Stimulated activated CD4-positive, alpha-beta T cell treated with anti-CD3 and anti-CD28 coated beads, Interleukin-2, amount 100 ng/mL, for 24 hours (primary cell): ENCODE measurements around the gene AMN1.
A peak's percentile ranks its signal among the peaks of the same experiment; 100 is the strongest.
"Not testable (repeated sequence)": the region's sequence is repeated elsewhere in the genome, so short reads cannot be mapped to it uniquely, and the experiment has no call there.

ENCODE experiments used
- DNase-seq, 2 donors: peaks; one replicate each; pipeline ENCODE4 v3.0.0-alpha.2; 2020

AMN1 gene

DNA sequence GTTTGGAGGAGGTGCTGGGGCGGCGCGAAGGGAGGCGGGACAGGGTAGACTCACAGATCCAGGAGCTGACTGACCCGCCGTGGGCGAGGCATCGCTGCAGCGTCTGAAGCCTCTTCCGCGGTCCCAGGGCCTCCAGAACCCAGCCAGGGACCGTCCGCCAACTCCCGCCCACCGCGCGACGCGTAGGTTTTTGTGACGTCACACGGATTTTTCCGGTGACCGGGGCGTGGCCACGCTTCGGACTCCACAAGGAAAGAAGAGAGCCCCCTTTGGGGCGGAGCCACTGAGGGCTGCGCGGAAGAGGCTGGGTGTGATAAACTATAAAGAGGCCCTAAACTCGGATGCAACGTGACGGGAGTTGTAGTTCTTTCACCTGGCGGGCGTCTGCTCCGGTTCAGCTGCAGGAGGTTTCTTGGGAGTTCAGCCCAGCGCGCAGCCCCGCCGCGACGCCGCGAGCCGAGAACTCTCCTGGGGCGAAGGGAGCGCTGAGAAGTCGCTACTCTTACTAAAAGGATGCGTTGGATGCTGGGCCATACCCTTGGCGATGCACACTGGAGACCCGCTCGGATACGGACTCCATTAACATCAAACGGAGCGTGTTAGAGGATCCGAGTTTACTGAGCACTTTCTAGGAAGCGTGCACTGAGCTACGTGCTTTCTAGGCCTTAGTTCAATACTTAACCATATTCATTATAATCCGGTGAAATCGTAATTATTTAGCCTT is at the start of gene AMN1:
Gene AMN1, minus strand, starts transcription at position 105 of the 724 bp plus-strand sequence. Its CDS starts 13 bp downstream, at position 92.
- peak; percentile 98 to 99 for DNase-seq

DNA sequence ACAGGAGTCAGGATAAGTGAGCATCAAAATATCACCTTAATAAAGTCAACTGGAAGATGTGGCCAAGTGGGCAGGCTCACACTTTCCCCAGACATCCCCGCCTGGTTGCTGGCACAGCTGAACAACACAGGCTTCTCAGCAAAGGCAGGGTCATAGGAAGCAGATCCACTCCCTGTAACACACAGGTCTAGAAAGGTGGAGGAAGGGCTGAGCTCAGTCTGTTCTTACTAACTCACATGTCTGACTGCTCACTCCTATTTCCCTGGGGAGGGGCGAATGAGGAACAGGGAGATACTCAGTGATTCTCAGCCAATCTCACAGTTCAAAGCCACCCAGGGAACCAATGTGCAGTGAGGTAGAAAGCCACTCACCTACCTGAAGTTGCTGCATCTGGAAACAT is 45.0 kb upstream of the AMN1 start:
- DNase-seq: no peak

DNA sequence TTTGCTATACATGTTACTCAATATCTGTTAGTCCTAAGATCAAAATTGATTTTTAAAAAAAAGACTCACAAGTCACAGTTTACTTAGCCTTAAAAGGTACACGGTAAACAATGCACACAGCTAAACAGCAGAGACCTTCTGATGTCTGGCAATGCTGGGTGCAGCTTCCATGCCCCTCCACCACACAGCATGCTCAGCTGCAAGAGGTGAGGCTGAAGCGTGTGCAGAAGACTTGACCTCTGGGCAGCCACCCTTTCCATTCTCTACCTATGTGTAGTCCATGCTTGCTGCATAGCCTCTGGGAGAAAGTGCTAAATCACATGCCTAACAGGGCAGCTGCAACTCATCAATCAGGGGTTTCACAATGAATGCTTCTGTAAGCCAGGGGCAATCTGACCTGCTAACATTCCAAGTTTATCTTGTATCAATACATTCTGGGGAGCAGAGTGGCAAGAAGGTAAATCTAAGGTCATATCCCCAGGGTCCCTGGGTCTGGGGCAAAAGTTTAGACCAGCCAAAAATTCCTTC is 44.5 kb upstream of the AMN1 start:
- no peak for DNase-seq

DNA sequence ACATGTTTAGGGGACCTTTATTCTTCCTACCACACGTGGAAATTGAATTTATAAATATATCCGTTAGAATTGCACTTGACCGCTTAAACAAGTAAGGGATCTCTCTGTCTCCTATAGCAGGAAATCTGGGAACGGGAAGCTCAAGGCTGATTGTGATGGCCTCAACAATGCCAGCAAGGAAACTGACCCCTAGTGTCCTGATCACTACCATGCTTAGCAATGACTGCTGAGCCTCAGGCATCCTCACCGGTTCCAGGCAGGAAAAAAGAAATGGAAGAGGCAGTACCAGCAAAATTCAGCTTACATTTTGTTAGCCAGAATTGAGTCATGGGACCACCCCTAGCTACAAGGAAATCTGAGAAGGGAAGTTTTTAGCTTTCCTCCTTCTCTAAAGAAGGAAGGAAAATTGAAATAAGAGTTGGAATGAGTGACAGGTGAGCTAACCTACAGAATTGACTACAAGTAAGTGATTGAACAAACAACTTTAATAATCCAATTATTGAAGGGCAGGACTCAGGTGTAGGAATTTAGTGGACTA is 43.9 kb upstream of the AMN1 start:
- DNase-seq: no peak

DNA sequence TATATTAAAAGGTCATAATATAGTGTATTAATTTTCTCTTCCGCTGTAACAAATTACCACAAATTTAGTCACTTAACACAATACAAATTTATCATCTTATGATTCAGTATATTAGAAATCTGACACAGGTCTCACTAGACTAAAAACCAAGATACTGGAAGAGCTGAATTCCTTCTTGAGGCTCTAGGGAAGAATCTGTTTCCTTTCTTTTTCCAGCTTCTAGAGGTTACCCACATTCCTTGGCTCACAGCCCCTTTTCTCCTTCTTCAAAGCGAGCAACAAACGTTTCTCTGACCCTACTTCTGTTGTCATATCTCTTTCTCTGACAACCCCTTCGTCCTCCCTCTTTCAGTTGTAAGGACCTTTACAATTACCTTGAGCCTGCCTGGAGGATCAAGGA is 43.4 kb upstream of the AMN1 start:
- DNase-seq: no peak

DNA sequence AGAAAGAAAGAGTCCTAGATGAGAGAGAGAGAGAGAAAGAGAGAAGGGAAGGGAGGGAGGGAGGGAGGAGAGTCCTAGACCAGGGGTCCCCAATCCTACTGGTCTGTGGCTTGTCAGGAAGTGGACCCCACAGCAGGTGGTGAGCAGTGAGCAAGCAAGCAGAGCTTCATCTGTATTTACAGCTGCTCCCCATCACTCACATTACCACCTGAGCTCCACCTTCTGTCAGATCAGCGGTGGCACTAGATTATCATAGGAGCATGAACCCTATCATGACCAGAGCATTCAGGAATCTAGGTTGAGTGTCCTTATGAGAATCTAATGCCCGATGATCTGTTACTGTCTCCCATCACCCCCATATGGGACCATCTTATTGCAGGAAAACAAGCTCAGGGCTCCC is 39.2 kb upstream of the AMN1 start:
- no peak for DNase-seq

DNA sequence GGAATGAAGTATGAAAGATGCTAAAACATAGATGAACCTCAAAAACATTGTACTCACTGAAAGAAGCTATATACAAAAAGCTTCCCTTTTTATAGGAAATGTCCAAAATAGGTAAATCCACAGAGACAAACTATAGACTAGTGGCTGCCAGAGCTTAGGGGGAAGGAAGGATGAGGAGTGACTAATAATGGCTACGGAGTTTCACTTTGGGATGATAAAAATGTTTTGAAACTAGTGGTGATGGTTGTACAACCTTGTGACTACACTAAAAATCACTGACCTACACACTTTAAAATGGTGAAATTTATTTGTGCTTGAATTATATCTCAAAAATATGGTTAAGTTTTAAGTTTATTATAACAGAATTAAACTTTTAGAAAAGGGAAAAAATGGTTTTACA is 37.1 kb upstream of the AMN1 start:
- DNase-seq: no peak

DNA sequence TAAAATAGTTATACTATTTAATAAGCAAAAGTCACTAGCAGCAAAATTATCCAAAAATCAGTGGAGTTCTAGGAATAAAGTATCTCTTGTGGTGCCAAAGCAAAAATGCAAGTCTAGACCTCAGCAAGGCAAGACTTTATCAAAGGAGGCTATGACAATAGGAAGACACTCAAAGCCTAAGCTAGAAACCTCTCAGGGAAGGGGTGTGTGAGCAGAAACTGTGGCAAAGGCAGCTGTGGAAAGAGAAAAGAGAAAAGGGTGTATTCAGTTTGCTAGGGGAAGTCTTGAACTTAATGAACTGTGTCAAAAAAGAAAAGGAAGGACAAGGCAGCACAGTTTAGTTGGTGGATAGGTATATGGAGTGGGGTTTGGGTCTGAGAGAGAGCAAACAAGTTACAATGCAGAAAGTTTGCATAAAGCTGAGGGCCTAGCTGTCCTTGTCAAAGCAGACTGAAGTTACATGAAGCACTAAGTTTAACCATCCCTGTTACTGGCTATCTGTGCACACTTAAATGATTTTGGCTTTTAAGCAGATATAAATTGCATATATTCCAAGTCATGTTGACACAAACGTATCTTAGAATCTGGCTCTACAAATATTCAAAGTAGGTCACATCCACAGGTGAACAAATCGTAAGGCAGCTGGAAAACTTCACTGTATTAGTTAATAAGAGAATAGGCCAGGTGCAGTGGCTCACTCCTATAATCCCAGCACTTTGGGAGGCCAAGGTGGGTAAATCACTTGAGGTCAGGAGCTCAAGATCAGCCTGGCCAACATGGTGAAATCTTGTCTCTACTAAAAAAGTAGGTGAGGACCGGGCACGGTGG is 31.0 kb upstream of the AMN1 start:
- no peak for DNase-seq

DNA sequence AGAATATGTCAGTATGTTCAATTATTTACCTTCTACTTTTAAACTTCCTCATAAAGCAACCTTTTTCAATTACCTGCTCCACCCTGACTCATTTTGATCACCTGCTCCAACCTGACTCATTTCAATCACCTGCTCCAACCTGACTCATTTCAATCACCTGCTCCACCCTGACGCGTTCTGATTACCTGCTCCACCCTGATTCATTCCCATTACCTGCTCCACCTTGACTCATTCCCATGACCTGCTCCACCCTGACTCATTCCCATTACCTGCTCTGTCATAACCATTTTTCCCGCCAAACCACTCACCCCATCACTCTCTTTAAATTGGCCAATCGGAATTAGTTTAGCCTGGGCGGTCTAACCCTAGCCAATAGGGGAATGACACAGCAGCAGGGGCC is 29.5 kb upstream of the AMN1 start:
- not testable (repeated sequence) for DNase-seq

DNA sequence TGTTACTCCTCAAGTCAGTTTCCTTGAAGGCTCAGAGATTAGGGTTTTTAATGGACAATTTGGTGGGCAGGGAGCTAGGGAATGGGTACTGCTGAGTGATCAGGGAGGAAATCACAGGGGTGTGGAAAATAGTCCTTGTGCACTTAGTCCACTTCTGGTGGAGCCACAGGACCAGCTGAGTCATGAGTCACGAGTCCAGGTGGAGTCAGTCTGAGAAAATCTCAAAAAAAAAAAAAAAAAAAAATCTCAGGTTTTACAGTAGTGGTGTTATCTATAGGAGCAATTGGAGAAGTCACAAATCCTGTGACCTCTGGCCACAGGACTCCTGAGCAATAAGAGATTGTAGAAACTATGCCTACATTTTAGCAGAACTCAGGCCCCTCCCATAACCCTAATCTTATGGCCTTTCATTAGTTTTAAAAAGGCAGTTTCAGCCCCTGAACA is 28.2 kb upstream of the AMN1 start:
- no peak for DNase-seq

DNA sequence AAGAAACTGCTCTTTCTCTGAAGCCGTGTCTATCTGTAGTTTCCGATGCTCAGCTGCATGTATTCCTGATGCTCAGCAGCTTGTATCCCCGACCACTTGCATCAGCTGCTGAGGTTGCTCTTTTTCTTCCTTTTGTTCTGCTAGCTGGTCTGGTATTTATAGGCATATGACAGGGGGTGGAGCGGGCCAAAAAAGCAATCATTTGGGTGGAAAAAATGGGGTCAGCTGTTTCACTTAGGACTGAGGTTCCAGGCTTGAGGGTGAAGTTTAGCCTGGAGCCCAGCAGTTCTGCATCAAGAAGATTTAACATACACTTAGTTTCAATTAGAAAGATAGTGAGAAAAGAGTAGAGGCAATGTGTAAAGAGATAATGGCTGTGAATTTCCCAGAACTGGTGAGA is 23.6 kb upstream of the AMN1 start:
- no peak for DNase-seq

DNA sequence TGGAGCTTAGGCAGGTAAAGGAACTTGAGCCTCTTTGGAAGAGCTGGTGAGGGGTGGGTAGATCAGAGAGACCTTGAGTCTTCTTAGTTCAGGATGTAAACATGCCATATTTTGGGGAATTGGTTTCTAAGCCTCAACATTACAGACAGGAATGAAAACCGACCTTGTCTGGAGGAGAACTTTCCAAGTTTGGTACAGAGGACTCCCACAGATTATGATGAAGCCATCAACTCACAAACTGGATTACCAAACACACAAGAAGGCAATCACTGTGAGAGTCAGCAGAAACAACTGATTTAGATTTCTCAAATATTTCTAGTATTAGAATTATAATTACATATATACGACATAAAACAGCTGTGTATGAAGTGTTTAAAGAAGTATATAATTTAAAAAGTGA is 22.3 kb upstream of the AMN1 start:
- no peak for DNase-seq

DNA sequence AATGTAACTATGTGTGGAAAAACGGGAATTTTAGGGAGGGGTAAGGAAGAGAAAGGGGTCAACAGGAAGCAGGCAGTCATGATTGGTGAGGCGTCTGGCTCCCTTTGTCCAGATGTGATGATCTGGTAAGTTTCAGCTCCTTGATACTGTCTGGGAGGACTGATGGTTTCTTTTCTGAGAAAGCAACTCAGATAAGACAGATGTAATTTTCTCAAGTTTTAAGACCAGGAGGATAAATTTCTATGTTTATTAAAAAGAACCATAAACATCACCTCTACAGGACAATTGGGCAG is 21.9 kb upstream of the AMN1 start:
- DNase-seq: no peak

DNA sequence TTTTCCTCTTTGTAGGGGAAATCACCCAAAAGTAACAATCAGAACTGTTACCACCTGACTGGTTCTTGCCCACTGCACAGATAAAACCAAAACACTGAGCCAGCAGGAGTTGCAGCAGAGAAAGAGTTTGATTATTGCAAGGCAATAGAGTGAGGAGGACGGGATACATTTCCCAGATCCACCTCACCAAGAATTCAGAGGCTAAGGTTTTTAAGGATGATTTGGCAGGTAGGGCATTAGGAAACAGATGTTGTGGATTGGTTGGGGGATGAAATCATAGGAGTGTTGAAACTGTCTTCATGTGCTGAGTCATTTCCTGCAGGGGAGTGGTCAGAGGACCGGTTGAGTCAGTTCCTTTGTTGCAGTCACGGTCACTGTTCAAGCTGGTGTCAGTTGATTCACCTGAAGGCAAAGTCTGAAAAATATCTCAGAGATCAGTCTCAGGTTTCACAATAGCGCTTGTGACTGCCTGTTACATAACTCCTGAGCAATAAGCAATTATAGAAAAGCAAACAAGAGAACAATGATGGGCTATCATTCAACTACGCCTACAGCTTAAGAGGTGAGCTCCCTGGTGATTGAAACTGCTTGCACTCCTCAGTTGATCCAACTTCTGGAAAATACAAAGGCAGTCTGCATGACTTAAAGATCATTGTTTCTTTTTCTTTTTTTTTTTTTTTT is 20.3 kb upstream of the AMN1 start:
- peak; percentile 52 to 73 for DNase-seq

DNA sequence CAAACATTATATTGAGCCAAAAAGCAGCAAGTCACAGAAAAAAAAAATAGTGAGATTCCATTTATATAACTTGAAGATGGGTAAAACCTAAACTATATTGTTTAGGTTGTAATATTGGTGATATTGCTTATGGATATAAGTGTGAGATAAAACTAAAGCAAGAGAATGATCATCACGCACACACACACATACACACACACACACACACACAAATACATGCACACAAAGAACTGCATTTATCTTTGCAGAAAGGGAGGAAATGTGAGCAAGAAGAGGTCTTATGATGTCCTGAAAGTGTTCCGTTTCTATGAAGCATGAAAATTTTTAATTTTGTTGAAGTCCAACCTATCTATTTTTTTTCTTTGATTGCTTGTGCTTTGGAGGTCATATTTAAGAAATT is 16.4 kb upstream of the AMN1 start:
- DNase-seq: no peak

DNA sequence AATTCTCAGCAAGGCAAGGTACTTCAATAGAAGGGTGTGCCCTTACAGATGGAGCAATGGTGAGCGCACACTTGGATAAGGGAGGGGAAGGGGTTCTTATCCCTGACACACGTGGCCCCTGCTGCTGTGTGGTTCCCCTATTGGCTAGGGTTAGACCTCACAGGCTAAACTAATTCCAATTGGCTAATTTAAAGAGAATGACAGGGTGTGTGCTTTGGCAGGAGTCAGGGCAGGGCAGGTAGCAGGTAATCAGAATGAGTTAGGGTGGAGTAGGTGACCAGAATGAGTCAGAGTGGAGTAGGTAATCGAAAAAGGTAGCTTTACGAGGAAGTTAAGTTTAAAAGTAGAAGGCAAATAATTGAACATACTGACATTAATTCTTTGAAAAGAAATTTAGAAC is 15.5 kb upstream of the AMN1 start:
- not testable (repeated sequence) for DNase-seq

DNA sequence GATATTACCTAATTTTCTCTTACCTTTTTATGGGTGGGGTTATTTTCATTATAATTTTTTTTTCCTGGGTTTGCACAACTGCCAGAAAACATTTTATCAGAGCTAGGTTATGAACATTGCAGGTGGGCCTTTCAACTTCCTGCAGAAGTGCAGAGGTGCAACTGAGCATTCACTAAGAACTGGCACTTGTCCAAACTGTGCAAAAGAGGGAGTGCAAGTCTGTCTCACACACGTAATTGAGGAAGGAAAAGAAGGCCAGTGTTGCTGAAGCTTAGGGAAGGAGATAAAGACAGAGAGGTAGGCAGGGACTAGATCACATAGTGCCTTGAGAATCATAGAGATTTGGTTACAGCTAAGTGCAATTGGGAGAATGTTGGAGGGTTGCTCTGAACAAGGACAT is 14.1 kb upstream of the AMN1 start:
- DNase-seq: no peak

DNA sequence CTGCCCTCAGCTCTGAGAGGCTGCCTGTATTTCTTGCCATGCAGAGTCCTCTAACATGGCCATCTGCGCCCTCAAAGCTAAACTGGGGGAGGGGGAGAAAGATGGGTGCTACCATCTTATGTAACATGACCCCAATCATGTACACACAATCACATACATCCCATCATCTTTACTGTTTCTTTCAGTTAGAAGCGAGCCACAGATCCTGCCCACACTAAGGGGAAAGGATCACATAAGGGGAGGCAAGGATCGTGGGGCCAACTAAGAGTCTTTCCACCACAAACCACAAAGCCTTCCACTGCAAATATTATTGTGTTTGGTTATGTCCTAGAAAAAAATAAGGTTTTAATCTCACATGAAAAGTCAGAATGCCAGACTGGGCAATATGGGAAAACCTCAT is 11.8 kb upstream of the AMN1 start:
- no peak for DNase-seq

DNA sequence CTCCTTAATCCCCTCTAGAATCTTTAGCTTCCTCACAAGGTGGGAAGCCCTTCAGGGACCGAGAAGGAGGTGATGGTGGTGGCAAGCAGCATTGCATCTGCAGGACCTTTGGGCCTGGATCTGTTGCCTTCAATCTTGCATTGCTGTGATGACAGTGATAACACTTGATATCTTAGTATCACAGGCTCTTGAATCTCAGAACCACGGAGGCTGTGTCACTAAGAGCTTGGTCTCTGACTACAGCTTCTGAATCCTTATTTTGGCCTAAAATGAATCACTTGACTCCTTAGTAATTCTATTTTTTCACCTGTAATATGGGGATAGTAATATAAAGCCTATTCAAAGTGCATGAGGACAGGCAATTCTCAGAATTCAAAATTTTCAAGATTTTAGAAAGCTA is 8.9 kb upstream of the AMN1 start:
- DNase-seq: no peak

DNA sequence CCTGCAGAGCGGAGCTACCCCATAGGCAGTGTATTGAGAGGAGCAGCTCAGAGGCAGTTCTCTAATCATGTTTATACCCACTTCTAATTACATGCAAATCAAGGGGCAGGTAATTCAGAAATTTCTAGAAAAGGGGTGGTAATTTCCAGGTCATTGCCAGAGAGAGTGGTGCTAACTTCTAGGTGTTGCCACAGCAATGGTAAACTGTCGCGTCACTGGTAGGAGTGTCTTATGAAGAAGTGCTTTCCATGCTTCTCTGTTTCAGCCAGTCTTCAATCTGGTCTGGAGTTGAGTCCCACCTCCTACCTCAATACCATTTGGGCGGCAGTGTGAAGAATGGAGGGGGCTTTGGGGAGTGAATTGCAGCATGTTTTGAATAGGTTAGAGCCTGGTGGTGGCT is 8.5 kb upstream of the AMN1 start:
- DNase-seq: no peak

DNA sequence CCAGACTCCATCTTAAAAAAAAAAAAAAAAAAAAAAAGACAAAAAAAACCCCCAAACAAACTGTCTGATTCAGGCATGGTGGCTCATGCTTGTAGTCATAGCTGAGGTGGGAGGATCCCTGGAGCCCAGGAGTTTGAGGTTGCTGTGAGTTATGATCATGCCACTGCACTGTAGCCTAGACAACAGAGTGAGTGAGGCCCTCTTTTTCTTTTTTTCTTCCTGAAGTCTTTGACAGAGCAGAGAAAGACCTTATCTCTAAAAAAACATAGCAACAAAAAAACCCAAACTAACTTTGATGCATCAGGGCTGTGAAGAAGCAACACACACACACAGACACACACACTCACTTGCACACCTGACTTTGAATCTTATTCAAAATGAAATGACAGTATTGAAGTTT is 7.7 kb upstream of the AMN1 start:
- peak; percentile 52 to 74 for DNase-seq

DNA sequence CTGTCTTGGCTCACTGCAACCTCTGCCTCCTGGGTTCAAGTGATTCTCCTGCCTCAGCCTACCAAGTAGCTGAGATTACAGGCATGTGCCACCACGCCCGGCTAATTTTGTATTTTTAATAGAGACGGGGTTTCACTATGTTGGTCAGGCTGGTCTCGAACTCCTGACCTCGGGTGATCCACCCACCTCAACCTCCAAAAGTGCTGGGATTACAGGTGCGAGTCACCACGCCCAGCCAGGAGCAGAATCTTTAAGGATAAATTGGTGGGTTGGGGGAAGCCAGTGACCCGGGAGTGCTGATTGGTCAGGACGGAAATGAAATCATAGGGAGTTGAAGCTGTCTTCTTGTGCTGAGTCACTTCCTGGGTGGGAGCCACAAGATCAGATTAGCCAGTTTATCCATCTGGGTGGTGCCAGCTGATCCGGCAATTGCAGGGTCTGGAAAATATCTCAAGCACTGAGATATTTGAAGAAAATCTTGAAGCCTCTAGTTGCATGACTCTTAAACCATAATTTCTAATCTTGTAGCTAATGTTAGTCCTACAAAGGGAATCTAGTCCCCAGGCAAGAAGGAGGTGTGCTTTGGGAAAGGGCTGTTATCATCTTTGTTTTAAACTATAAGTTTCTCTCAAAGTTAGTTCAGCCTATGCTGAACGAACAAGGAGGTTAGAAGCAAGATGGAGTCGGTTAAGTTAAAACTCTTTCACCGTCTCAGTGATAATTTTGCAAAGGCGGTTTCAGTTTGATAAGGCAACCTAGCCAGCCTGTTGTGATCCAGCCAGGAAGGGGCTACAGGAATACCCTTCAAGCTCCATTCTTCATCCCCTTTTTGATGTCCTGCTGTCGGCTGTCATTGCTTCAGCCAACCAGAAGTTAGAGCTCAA is 5.0 kb upstream of the AMN1 start:
- DNase-seq: peak; percentile 30 to 32
